IPS-NIHi7 (cell line): ENCODE data around the gene RNF223.
"Not testable (repeated sequence)": the region's sequence is repeated elsewhere in the genome, so short reads cannot be mapped to it uniquely, and the experiment has no call there.

Source experiments
- DNase-seq: peaks from one replicate; pipeline ENCODE4 v3.0.0; 2012; ENCODE audit warnings: mixed read lengths; ENCODE audit errors: extremely low spot score

Gene RNF223

DNA sequence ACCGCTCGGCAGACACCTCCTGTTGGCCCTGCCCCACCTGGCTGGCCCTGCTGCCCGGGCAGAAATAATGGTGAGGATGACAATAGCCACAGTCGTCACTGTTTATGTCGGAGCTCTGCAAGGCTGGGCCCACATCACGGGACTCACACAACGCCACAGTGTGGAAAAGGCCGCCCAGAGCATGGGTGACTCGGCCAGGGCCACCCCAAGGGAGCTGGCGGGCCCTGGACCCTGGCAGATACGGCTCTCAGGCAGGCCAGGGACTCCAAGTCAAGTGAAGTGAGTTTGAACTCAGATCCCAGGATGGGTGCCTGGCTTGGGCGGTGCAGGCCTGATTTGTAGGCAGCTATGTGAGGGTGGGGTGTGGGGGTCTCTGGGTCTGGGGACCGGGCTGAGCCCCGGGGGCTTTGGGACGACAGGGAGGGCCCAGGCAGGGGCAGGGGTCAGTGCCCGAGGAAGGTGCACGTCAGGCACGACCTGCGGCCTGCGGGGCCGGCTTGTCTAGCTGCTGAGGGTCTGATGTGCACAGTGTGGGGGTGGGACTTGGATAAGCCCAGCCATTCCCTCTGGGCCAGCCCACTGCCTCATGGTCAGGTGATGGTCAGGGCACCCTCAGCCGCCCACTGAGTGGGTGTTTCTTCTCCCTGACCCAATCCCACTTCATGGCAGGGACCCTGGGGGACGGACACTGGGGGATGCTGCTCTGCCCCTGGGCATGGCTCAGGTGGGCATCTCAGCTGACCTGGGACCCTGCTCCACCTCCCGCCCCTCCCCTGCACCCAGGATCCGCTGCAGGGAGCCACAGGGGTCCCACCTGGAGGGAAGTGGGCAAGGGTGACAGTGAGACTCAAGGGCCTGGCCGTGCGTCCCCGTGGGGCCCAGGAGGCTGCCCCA lies 1.0 kb downstream of the RNF223 start:
- no peak for DNase-seq

DNA sequence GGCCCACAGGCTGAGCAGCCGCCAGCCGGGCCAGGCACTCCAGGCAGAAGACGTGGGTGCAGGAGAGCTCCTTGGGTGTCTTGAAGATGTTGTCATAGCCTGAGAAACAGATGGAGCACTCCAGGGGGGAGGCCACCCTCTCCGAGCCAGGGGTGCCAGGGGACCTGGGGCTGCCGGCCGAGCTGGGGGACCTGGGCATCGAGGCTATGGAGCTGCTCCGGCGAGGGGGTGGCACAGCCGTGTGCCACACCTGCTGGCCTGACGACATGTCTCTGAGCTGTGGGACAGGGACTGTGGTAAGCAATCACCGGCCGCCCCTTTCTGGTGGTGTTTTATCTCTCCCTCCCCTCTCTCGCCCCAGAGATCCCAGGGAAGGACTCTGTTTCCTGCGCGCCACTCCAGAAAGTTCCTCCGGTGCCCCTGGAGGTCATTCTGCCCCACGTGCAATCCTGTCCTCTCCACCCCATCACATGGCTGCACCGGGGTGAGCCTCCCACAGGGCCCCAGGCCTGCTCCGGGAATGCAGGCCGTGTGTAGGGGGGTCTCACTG lies 1.7 kb downstream of the RNF223 start:
- DNase-seq: no peak

DNA sequence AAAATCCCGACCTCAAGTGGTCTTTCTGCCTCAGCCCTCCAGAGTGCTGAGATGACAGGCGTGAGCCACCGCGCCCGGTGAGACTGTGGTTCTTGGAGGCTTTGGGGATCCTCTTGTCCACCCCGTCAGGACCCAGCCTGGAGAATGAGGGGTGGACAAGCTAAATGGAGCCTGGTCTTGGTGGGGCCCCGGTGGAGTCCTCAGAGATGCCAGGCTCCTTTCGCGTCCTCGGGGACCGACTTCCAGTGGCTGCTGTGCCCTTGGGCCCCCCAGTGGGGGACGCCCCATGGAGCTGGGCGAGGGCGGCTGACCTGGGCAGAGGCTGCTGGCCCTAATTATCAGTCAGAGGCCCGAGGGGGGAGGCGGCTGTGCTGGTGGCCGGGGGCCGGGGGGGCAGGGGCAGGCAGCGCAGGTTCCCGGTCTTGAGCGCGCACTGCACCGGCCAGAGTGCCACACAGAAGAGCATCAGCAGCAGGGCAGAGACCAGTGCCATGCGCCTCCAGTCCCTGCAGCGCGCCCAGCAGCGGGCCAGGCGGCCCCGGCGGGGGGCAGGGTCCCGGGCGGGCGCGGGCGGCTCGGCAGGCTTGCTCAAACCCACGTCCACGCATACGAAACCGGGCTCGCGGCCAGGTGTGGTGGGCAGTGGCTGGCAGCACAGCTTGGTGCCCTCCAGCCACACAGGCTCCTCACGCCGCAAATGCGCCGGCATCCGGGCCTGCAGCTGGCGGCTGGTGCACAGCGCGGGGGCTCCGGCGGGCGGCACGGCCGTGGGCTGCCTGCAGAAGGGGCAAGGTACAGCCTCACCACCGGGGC lies 2.4 kb downstream of the RNF223 start:
- no peak for DNase-seq

DNA sequence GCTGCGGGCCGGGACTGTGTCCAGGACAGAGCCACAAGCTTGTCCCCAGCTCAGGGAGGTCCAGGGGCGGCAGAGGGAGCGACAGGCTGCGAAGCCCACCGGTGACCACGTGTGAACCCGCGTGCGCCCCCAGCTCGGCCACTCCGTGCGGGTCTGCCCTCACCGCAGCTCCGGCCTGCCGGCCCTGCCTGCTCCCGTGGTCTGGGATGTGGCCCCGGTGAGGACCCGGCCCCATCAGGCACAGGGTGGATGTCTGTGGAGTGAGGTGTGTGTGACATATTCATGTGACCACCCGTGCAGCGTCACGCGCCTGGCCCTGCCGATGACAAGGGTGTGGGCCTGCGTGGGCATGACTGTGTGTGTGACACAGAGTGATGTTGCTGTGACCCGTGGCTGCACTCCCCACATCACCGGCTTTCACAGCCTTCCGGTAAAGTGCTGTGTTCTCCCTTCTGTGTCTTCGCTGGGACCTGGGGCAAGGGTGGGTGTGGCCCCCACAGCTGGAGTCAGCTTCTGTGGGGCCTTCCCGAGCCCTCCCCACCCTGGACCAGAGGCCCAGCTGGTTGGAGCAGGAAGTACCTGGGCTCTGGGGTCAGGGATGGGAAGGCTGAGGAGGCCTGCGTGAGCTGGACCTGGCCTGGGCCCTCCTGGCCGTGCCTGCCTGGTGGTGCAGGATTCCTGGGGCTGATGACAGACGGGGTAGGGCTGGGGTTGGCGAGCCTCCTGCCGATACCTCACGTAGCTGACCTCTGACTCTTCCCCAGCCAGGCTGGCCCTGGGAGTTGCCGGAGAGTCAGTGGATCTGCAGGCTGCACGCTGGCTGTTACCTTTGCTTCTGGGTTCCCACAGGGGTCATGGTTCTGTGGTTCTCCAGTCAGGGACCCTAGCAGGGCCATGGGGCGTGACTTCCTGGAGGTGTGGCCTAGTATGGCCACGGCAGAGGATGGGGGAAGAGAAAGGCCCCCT lies 4.1 kb downstream of the RNF223 start:
- no peak for DNase-seq

DNA sequence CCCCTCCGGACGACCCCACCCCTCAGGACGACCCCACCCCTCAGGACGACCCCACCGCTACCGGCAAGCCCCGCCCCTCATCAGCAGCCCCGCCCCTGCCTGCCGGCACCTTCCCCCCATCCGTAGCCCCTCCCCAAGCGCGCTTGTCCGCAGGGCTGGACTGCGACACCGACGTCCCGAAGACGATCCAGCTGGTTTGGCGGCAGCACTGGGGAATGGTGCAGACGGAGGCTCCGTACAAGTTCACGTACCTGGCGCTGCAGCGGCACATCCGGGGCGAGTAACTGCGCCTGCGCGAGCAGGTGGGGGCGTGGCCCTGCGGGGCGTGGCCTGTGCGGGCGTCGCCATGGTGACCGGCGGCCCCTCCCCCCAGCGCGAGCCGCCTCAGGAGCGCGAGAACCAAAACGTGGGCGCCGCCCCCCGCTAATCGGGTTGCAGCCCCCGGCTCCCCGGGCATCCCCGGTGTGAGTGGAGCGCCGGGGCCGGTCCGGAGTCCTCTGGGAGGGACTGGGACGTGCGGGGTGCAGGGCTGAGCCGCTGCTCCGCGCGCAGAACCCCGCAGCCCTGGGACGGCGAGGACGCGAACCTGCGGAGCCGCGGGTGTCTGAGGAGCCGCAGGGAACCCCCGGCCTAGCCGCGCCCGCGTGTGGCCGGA lies 4.9 kb downstream of the RNF223 start:
- DNase-seq: peak; percentile 89

DNA sequence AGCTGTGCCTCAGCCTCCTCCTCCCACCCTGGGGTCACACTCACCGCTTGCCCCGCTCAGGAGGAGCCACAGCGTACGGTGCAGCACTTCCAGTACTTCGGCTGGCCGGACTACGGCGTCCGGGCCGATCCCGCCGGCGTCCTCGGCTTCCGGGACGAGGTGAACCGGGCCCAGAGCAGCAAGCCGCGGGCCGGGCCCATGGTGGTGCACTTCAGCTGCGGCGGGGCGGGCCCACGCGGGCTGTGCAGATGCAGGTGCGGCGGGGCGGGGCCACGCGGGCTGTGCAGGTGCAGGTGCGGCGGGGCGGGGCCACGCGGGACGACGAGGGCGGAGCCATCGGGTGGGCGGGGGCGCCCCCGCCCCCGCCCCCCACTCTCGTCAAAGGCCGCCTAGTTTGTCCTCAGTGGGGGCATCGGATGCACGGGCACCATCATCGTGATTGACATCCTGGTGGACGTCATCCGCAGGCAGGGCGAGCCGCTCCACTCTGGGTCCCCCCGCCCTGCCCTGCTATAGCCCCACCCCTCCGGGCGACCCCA lies 5.5 kb downstream of the RNF223 start:
- DNase-seq: no peak

DNA sequence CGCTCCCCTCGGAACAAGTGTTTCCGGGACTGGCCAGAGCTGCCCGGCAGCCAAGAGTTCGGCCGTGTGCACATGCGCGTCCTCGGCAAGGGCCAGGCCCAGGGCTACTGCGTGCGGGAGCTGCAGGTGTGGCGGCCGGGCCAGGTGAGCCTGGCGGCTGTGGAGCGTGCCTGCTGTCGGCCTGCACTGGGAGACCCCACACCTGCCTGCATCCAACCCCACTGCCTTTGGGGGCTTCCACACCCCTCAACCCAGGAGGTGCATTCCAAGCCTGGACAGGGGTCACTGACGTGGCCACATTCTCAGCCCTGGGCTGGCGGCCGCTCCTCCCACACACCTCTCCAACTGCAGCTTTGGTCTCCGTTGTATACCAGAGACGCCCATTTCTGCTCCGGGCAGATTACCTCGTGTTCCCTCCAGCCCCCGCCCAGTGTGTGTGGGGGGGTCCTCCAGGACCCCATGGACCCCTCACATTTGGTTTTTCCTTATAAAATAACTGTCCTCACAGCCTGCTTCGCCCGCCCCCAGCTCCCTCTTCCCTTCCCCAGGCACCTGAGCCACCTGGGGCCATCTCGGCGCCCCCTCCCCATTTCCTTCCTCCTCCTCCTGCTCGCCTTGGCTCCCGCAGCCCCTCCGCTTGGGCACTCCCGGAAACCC lies 6.1 kb downstream of the RNF223 start:
- DNase-seq: no peak

DNA sequence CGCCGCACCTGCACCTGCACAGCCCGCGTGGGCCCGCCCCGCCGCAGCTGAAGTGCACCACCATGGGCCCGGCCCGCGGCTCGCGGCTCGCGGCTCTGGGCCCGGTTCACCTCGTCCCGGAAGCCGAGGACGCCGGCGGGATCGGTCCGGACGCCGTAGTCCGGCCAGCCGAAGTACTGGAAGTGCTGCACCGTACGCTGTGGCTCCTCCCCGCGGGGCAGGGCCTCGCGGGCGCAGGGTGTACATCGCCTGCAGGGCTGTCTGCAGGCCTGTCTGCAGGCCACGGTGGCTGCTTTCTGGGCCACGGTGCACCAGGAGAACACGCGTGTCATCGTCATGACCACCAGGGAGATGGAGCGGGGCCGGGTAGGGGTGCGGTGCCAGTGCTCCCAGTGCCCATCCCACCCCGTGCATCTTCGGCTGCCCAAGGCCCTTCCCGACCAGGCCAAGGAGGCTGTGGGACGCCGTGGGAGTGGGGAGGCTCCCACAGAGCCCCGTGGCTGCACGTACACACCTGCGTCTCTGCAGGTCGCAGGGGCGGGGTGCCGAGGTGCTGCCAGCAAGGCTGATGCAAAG lies 6.7 kb downstream of the RNF223 start:
- no peak for DNase-seq

DNA sequence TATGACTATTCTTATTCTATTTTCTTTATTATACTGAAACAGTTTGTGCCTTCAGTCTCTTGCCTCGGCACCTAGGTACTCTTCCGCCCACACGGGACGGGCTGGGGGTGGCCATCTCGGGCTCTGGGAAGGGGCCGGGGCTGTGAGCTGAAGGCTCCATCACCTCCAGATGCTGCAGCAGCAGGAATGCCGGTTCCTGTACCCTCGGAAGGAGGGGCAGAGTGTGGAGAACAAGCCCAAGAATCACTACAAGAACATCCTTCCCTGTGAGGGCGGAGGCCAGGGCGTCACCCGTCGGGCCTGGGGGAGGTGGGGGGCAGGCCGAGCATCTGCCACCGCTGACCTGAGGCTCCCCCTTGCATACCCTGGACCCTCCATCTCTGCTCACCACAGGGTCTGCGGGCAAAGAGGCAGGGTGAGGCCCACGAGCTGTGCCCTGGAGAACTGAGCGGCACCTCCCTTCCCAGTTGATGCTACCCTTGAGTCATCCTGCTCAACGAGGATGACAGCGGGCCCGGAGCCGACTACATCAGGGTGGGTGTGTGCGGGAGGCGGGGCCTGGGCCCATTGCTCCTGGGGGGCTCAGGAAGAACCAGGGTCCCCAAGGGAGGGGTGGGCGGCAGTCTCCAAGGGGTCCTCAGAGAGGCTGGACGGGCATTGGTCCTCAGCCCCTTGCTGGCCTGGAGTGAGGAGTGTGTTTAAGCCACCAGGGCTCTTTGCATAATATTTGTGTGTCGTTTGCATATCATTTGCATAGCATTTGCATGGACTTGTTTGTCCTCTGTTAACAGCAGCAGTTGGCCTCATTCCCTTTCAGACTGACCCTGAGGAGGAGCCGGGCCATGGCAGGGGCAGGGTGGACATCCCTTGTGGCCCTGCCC lies 7.5 kb downstream of the RNF223 start:
- DNase-seq: no peak

DNA sequence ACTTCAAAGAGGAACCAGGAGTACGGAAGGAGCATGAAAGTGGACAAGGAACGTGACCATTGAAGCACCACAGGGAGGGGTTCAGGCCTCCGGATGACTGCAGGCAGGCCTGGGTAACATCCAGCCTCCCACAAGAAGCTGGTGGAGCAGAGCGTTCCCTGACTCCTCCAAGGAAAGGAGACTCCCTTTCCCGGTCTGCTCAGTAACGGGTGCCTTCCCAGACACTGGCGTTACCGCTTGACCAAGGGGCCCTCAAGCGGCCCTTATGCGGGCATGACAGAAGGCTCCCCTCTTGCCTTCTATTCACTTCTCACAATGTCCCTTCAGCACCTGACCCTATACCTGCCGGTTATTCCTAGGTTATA lies 8.2 kb downstream of the RNF223 start:
- DNase-seq: not testable (repeated sequence)

DNA sequence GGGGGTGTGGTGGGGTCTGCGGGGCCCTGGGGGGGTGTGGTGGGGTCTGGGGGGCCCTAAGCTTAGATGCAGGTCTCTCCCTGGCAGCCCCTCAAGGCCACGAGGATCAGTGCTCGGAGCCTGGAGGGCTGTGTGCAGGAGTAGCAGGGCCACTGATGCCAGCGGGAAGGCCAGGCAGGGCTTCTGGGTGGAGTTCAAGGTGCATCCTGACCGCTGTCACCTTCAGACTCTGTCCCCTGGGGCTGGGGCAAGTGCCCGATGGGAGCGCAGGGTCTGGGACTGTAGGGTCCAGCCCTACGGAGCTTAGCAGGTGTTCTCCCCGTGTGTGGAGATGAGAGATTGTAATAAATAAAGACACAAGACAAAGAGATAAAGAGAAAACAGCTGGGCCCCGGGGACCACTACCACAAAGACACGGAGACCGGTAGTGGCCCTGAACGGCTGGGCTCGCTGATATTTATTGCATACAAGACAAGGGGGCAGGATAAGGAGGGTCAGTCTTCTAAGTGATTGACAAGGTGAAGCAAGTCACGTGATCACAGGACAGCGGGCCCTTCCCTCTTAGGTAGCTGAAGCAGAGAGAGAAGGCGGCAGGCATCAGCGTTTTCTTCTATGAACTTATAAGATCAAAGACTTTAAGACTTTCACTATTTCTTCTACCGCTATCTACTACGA lies 8.7 kb downstream of the RNF223 start:
- no peak for DNase-seq

DNA sequence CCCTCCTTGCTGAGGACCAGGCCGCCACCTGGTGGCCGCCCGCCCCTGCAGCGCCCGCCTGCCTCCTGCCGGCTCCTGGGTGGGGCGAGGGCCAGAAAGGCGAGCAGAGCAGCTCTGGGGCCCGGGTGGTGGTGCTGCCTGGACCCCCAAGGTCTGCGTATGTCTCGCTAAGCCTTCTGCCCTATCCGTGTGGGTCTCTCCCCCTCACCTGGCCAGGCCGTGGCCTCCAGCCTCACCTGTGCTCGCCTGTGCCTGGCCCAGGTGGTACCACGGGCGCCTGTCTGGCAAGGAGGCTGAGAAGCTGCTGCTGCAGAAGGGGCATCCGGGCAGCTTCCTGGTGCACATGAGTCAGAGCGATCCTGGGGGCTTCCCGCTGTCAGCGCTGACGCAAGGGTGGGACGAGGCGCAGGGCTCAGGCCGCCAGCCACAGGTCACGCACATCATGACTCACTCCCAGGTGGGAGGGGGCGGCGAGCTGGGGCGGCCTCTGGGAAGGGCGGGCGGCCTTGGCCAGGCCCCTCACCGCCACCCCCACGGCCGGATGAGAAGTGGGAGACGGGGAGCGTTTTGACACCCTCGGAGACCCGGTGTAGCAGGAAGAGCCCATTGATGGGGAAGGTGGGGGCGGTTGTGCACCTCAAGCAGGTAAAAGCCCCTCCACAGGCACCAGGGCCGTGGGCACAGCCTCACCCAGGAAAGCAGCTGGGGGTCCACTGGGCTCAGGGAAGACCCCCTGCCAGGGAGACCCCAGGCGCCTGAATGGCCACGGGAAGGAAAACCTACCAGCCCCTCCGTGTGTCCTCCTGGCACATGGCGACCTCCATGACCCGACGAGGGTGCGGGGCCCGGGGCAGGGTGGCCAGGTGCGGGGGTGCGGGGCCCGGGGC lies 9.9 kb downstream of the RNF223 start:
- peak; percentile 85 for DNase-seq

DNA sequence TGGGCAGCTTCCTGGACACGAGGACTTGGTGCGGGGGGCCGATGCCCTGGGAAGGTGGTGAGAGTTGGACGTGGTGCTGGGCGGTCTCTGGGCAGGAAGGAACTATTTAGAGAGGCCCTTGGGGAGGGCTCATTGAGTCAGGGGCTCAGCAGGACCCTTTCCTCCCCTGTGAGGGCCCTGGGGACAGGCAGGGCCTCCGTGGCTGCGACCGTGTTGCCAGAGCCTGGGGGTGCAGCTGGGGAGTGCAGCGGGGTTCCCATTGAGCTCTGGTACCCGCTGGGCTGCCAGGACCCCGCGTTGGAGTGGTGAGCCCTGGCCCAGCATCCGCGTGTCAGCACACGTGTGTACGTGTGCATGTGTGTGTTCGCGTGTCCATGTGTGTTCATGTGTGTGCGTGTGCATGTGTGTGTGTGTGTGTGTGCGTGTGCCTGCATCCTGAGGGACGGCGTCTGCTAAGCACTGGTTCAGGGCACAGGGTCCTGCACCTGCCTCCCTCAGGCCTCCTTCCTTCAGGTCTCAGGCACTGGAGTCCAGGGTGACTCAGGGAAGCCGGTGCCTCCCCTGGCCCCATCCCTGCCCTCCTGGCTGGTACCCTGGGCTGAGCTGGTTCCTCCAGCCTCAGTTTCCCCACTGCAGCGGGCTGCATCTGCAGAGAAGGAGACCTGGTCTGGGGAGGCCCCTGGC lies 10.7 kb downstream of the RNF223 start:
- DNase-seq: no peak

DNA sequence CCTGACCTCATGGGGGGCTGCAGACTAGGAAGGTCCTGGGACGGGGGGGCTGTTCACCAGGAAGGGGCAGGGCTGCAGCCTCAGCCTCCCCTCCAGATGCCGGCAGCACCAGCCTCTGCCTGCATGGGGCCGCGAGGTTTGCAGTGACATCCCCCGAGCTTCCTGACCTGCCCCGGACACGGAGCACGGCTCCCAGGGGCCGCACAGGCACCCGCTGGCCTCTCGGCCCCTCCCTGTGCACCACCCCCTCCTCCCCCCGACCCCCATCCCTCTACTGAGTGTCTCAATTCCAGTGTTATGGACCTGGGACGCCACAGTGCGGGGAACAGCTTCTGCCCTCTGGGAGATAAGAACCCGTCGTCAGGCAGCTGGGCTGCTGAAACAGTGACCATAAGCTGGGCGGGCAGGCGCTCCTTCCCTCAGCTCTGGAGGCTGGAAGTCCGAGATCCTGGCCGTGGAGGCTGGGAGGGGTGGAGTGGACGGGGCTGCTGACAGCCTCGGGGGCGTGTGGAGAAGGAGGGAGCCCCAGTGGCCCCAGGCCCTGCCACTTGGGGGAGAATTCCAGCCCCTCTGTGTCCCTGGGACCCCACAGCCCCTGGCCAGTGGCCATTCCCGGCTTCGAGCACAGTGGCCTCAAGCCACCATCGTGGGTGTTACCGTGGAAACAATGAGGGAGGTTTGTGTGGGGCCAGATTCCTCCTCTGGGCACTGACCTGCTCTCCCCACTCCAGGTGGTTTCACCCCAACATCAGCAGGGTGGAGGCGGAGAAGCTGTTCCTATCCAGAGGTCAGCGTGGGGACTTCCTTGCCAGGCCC lies 11.6 kb downstream of the RNF223 start:
- no peak for DNase-seq

DNA sequence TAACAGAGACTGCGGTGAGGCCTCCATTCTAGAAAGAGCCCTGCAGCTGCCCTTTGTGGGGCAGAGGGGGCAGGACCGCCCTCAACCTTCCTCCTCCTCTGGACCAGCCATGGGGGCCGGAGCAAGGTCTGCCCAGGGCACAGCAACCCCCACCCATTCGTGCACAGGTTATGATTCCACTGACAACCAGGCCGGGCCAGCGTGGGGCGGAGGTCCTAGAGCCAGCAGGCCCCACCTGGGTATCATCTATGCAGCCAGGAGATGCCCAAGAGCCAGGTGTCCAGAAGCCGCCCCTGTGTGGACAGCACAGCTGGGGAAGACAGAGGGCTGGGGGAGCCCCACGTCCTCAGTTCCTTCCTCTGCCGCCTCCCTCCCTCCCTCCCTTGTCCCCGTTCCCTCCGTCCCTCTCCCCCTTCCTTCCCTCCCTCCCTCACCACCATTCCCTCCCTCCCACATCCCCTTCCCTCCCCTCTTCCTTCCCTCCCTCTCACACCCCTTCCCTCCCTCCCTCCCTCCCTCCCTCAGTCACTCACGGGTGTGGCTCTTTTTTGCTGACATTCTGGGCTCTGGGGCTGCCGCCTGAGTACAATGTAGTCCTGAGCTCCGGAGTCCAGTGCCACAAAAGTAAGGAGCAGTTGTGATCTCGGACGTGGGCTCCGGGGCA lies 12.3 kb downstream of the RNF223 start:
- DNase-seq: no peak
